MM.1S (cell line): ENCODE measurements around the gene NME7.

Experiments
- DNase-seq: peaks from one replicate; pipeline ENCODE4 v3.0.0-alpha.2; 2015
- H2AFZ ChIP-seq: fragments of 300-600 bp; sonication (generic); 2 replicates; pipeline ENCODE4 v1.6.0; 2016; ENCODE audit warnings: antibody characterized with exemption, low read length
- H3F3A ChIP-seq: fragments of 300-600 bp; sonication (generic); 2 replicates; pipeline ENCODE4 v1.6.1; 2016; ENCODE audit warnings: mild to moderate bottlenecking, antibody characterized with exemption, low read length, moderate library complexity, mixed read lengths; ENCODE audit not compliant: insufficient read depth
- H3K27ac ChIP-seq: fragments of 300-600 bp; sonication (generic); 2 replicates; pipeline ENCODE4 v1.5.1; 2016; ENCODE audit warnings: mild to moderate bottlenecking, low read length
- H3K27me3 ChIP-seq: fragments of 300-600 bp; sonication (generic); replicated peaks from 2 replicates; pipeline ENCODE4 v1.6.0; 2016; ENCODE audit warnings: low read length; ENCODE audit not compliant: insufficient read depth
- H3K36me3 ChIP-seq: fragments of 300-600 bp; sonication (generic); replicated peaks from 2 replicates; pipeline ENCODE4 v1.6.1; 2016; ENCODE audit warnings: mild to moderate bottlenecking, low read length, mixed read lengths; ENCODE audit not compliant: insufficient read depth
- H3K4me1 ChIP-seq: fragments of 300-600 bp; sonication (generic); 2 replicates; pipeline ENCODE4 v1.6.1; 2016; ENCODE audit warnings: low read length, mixed read lengths
- H3K4me2 ChIP-seq: fragments of 300-600 bp; sonication (generic); 2 replicates; pipeline ENCODE4 v1.6.0; 2016; ENCODE audit warnings: low read depth, low read length
- H3K4me3 ChIP-seq: fragments of 300-600 bp; sonication (generic); 2 replicates; pipeline ENCODE4 v1.5.1; 2016; ENCODE audit warnings: low read length, mixed read lengths
- H3K79me2 ChIP-seq: fragments of 300-600 bp; sonication (generic); 2 replicates; pipeline ENCODE4 v1.6.1; 2016; ENCODE audit warnings: mixed run types, low read length, mixed read lengths
- H3K9ac ChIP-seq: fragments of 300-600 bp; sonication (generic); 2 replicates; pipeline ENCODE4 v1.6.1; 2016; ENCODE audit warnings: low read length, mixed read lengths
- H3K9me2 ChIP-seq: fragments of 300-600 bp; sonication (generic); replicated peaks from 2 replicates; pipeline ENCODE4 v1.6.1; 2016; ENCODE audit warnings: mild to moderate bottlenecking, low read length, mixed read lengths; ENCODE audit not compliant: insufficient read depth
- H3K9me3 ChIP-seq: fragments of 300-600 bp; sonication (generic); replicated peaks from 2 replicates; pipeline ENCODE4 v1.6.1; 2016; ENCODE audit warnings: mild to moderate bottlenecking, low read length, mixed read lengths; ENCODE audit not compliant: insufficient read depth
- H4K20me1 ChIP-seq: fragments of 300-600 bp; sonication (generic); 2 replicates; pipeline ENCODE4 v1.6.1; 2016; ENCODE audit warnings: mild to moderate bottlenecking, low read length, moderate library complexity, mixed read lengths; ENCODE audit not compliant: insufficient read depth
- EZH2 ChIP-seq: fragments of 300-600 bp; sonication (generic); optimal IDR thresholded peaks from 2 replicates; pipeline ENCODE3; 2017; ENCODE audit warnings: low read depth, mild to moderate bottlenecking, antibody characterized with exemption, low read length, mixed read lengths
- EZH2phosphoT487 ChIP-seq: fragments of 300-600 bp; sonication (generic); IDR thresholded peaks from 2 replicates; pipeline ENCODE4 v1.6.1; 2018; ENCODE audit warnings: antibody characterized with exemption, low read length
- TF ChIP-seq, protein P1 (sequence below): fragments of 300-600 bp; sonication (generic); IDR thresholded peaks from 2 replicates; pipeline ENCODE4 v1.5.1; 2016; ENCODE audit warnings: antibody characterized with exemption, low read length, mixed read lengths

The NME7 gene

GRCh38 chr1:169149555-169150286, 217.9 kb downstream of the NME7 start:
- Histone ChIP-seq H3K27me3 (no peaks in the 10 kb centered on the region), H2AFZ (no peak overlapping the region), H3F3A (no peaks in the 10 kb centered on the region), H3K4me3 (no peak overlapping the region), H3K9ac (no peak overlapping the region), H3K36me3 (no peaks in the 10 kb centered on the region), H3K4me2 (no peak overlapping the region), H4K20me1 (no peaks in the 10 kb centered on the region), H3K4me1 (no peaks in the 10 kb centered on the region), H3K27ac (no peak overlapping the region), H3K9me2 (no peaks in the 10 kb centered on the region), H3K79me2 (no peaks in the 10 kb centered on the region), H3K9me3 (no peaks in the 10 kb centered on the region)
- no peak for DNase-seq
- TF ChIP-seq, protein P1, sequence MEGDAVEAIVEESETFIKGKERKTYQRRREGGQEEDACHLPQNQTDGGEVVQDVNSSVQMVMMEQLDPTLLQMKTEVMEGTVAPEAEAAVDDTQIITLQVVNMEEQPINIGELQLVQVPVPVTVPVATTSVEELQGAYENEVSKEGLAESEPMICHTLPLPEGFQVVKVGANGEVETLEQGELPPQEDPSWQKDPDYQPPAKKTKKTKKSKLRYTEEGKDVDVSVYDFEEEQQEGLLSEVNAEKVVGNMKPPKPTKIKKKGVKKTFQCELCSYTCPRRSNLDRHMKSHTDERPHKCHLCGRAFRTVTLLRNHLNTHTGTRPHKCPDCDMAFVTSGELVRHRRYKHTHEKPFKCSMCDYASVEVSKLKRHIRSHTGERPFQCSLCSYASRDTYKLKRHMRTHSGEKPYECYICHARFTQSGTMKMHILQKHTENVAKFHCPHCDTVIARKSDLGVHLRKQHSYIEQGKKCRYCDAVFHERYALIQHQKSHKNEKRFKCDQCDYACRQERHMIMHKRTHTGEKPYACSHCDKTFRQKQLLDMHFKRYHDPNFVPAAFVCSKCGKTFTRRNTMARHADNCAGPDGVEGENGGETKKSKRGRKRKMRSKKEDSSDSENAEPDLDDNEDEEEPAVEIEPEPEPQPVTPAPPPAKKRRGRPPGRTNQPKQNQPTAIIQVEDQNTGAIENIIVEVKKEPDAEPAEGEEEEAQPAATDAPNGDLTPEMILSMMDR: no peak
- TF ChIP-seq EZH2phosphoT487 (no peak), EZH2 (no peak)

DNA sequence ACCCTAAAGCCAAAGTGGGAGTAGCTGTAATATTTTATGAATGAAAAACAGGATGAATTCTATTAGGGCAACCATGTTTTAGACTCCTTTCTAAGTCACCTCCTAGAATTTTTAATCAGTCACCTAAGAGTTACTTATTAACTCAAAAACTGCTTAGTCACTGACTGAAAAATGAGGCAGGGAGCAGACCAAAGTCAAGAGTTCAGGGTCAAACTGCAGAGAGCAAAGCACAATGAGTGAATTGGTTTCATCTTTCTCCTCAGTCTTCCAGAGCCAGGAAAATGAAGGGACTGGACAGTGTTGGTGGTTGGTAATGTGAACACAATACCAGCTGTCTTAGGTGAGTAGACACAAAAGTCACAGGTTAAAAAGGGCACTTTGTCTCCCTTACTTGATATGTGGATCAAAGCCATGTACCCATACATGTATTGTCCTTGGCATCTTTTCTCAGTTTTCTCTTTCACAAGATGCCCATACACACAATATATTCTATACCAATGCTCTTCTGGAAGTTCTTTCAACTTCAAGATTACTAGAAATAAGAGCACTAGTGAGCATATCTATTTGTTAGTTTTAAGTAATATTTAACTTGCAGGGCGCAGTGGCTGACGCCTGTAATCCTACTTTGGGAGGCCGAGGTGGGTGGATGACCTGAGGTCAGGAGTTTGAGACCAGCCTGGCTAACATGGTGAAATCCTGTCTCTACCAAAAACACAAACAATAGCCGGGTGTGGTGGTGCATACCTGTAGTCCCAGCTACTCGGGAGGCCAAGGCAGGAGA, 218.9 kb downstream of the NME7 start:
- no peak overlapping the region for H3K4me2 ChIP-seq
- no peak overlapping the region for H2AFZ ChIP-seq
- TF ChIP-seq EZH2 (no peak), EZH2phosphoT487 (no peak)
- TF ChIP-seq, protein P1: no peak
- no peak overlapping the region for H3K9ac ChIP-seq
- H3F3A ChIP-seq: no peaks in the 10 kb centered on the region
- no peaks in the 10 kb centered on the region for H3K4me1 ChIP-seq
- DNase-seq: no peak
- H3K9me2 ChIP-seq: no peaks in the 10 kb centered on the region
- no peak overlapping the region for H3K4me3 ChIP-seq
- no peak overlapping the region for H3K27ac ChIP-seq
- H3K36me3 ChIP-seq: no peaks in the 10 kb centered on the region
- no peaks in the 10 kb centered on the region for H3K27me3 ChIP-seq
- no peaks in the 10 kb centered on the region for H3K9me3 ChIP-seq
- no peaks in the 10 kb centered on the region for H4K20me1 ChIP-seq
- no peaks in the 10 kb centered on the region for H3K79me2 ChIP-seq

GRCh38 chr1:169146576-169147214, 220.9 kb downstream of the NME7 start:
- Histone ChIP-seq H3K36me3 (no peaks in the 10 kb centered on the region), H3K9me3 (no peaks in the 10 kb centered on the region), H3K4me3 (no peak overlapping the region), H3K9ac (no peak overlapping the region), H3K27me3 (no peaks in the 10 kb centered on the region), H3K4me1 (no peaks in the 10 kb centered on the region), H3K4me2 (no peak overlapping the region), H3F3A (no peaks in the 10 kb centered on the region), H3K79me2 (no peaks in the 10 kb centered on the region), H2AFZ (no peak overlapping the region), H4K20me1 (no peaks in the 10 kb centered on the region), H3K9me2 (no peaks in the 10 kb centered on the region), H3K27ac (no peak overlapping the region)
- DNase-seq: no peak
- TF ChIP-seq, protein P1: no peak
